Hippocampal formation (tissue), 2 donors: ENCODE data around the gene HEBP2.

ENCODE experiments used
- DNase-seq, 2 donors: peaks; one replicate each; lab custom pipeline; 2025; lab: John Stamatoyannopoulos, UW

The HEBP2 gene

DNA sequence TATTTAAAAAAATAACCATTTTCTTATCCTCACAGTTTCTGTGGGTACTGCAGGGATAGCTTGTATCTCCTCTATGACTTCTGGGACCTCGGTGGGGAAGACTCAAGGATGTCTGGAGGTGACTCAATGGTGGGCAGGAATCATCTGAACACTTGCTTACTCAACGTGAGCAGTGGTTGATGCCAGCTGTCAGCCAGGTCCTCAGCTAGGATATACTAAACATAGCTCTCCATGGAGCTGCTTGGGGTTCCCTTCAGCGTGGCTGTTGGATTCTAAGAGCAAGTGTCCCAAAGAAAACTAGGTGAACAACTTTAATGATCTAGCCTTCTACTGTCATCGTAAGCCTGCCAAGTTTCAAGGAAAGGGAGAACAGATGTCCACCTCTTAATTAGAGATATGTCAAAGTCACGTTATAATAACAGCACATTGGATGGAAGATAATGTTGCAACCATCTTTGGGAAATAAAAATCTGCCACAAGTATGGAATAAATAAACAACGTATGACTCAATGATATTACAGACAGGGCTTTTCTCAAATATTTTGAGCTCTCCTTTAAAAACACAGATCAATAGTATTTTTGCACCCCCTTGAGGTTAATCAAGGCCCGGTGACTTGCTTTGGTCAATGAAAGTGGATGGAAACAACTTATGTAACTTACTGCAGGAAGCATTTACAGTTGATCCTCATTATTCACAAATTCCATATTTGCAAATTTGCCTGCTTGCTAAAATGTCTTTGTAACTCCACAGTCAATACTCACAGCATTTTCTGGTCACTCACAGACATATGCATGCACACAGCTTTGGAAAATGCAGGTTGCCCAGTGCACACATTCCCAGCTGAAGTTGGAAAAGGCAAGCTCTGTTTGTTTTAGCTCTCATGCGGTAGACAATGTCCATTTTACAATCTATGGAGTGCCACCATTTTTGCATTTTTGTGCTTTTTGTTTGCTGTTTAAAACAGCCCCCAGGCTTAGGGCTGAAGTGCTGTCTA is 6.6 kb upstream of the HEBP2 start:
- DNase-seq = no peak

DNA sequence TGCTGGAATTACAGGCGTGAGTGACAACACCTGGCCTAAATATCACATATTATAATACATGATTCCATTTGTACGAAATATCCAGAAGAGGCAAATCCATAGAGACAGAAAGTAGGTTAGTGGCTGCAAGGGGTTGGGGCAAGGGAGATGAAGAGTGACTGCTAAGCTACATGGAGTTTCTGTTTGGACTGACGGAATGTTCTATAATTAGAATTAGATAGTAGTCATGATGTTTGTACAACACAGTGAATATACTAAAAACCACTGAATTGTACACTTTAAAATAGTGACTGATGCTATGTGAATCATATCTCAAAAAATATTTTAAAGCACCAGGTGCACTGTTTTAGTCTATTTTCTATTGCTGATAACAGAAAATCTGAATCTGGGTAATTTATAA is 3.7 kb upstream of the HEBP2 start:
- DNase-seq = no peak

DNA sequence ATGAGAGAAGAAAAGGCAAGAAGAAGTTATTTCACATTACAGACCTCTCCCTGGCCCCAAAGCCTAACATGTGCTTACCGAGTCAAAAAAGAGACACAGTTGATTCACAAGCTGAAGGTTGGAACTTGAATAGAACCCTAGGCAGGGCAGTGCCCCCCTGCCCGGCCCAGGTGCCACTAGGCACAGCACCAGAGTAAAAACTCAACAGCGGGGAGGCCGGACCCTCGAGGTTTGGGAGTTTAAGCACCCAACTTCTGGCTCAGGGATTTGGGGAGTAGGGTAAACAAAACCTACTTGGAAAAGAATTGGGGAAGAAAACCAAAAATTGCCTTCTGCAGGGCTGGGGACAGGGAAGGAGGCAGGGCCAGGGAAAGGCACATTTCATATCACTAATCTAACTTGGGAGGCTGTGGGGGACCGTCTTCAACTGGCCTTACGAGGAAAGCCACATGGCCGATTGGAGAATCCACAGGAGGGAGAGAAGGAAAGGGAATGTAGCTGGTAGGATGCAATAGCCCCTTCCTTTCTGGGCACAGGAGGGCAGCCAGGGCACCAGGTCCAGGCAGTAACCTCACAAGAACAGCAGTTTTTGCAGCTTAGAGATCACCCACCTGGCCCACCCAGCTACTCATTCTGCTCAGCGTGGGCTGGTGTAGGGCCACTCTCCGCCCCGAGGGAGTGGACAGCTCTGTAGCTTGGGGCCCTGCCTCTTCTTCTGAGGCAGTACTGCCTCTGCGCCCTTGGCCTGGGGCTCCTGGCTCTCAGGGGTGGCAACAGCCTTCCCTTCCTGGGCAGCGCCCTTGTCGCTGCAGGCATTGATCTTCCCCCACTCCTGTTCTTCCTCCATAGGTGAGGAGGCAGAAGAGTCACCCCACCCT is 1.8 kb upstream of the HEBP2 start:
- DNase-seq = no peak

DNA sequence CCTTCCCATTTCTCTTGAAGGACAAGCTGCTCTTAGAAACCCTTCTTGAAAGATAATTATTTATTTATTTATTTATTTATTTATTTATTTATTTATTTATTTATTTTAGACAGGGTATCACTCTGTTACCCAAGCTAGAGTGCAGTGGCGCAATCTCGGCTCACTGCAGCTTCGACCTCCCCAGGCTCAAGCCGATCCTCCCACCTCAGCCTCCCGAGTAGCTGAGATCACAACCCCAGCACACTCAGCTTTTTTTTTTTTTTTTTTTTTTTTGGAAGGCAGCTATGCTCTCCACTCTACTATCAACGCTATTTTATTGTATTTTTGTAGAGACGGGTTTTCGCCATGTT is 1.2 kb upstream of the HEBP2 start:
- no peak for DNase-seq

DNA sequence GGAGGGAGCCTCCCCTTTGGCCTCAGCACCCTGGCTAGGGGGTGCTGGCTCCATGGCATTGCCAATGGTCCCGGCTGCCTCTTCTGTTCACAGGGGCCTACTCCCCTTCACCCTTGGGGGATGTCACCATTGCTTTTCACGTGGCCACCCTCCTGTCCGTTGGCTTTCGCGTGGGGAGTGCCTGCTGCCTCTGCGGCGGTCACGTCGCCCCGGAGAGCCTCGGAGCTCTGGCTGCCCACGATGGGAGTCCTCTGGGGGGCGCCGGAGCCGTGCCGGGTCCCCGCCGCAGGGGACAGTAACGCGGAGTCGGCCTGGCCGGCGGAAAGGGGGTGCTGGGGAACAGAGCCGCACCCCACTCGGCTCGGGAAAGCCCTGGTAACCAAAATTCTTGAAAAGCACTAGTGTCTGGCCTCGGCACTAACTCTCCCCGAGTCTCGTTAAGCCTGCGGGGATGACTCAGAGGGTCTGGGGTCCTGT is 661 bp upstream of the HEBP2 start:
- DNase-seq = peak in 1 of 2 donors; percentile 22

- DNase-seq = peak in 1 of 2 donors; percentile 18
These were observed 779 bp downstream of the HEBP2 start for GRCh38 chr6:138404666-138405337.

DNA sequence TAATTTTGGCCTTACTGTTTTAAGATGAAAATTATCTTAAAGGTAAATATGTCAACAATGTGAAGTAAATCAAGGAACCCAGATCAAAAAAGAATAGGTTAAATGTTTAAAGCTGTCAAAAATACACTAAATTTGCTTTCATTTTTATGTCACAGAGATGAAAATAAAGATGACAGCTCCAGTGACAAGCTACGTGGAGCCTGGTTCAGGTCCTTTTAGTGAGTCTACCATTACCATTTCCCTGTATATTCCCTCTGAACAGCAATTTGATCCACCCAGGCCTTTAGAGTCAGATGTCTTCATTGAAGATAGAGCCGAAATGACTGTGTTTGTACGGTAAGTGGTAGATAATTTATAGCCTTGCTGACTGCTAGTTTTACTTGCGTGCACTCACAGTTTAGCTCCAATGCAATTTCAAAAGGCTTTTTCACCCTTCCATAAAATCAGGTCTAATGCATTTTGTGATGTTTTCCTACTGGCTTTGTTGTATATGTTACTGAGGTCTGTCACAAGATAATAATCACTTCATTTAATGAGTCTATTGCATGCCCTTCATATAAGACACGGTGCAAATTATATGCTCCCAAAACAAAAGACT is 1.9 kb downstream of the HEBP2 start:
- DNase-seq = no peak

DNA sequence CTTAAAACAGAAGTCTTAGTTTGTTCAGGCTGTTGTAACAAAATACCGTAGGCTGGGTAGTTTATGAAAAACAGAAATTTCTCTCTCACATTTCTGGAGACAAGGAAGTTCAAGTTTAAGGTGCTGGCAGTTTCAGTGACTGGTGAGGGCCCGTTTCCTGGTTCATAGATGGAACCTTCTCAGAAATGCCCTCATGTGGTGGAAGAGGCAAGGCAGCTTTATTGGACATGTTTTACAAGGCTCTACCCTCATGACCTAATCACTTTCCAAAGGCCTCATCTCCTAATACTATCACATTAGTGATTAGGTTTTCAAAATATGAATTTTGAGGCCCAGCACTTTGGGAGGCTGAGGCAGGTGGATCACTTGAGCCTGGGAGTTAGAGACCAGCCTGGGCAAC is 2.4 kb downstream of the HEBP2 start:
- no peak for DNase-seq

DNA sequence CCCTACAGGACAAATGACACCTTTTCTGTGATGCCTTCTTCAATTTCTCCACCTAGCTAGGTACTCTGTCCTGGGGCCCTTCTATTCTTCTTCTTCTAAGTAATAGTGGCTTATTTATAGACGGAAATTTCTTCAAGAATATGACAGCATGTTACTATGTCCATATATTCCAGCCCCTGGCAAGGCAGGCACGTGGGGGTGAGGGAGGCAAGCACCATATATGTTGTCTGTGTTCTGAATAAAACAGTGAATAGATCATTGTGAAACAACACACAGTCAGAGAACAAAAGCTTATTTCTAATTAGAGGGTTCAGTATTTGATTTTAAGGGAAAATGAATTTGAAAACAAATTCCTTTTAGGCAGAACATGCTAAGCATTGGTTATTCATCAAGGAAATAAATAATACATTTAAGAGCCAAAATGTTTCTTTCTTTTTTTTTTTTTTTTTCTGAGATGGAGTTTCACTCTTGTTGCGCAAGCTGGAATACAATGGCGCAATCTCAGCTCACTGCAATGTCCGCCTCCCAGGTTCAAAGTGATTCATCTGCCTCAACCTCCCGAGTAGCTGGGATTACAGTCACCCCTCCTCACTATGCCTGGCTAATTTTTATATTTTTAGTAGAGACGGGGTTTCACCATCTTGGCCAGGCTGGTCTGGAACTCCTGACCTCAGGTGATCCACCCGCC is 6.2 kb downstream of the HEBP2 start:
- no peak for DNase-seq

DNA sequence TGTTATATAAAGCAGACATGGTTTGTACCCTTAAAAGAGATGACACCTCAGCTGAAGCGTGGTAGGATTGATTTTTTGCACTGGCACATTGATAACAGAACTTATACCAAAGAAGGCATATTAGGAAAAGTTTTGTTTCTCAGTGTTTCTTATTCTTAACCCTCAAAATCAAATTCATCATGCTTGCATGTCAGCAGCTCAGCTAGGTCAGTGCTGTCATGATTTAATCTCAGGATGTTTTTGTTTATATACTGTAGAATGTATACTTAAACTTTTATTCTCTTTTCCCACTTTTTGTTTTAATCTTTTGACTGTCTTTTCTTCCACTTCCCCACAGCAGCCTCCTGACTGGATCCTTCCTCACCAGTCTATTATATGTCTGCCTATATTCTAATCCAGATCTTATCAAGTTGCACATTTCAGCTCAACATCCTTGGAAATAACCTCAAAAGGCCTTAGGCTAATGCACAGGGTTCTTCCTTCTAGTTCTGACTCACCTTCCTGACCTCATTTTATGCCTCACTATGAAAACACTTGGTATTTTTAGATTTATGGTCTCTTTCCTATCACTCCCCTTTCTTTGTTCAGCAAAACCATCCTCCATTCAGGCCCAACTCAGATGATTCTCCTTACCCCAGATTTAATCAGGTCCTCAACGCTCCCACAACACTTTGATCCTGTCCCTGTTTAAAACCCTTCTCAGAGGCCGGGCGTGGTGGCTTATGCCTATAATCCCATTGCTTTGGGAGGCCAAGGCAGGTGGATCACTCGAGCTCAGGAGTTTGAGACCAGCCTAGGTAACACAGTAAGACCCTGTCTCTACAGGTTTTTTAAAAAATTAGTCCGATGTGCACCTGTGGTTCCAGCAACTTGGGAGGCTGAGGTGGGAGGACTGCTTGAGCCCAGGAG is 7.2 kb downstream of the HEBP2 start:
- no peak for DNase-seq

DNA sequence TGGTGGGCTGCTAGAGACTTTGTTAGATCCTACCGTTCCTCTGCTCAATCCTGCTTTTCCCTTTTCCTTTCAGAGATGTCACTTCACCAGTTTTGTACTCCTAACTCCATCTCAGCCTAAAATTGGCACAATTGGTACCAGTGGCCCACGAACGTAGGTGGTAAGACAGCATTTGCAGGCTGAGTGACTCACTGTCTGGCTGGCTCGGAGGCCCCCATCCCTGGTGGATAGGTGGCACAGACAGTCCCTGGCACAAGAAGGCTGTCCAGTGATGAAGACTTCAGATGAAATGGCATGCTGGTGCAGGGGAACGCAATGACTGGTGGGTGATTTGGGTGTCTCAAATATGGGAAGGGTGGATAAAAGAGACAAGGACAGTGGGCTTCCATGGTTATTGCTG is 11.1 kb downstream of the HEBP2 start:
- DNase-seq = peak in 1 of 2 donors; percentile 29

DNA sequence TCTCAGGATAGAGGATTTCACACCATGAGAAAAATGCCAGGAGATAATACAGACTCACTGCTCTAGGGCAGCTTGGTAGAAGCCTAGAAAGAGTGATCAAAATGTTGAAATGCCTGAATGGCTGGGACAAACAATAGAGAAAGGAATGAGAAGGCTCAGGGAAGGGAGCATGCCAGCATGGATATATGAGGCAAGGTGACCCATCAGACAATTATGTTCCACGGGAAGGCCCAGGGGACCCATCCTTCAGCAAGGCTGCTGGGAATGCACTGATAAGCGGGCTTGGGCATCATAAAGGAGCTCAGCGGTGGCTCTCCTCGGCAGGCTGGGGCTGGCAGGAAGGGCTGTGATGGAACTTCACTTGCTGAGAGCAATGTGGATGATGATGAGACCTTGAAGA is 12.2 kb downstream of the HEBP2 start:
- no peak for DNase-seq

- DNase-seq = no peak
These were observed 13.6 kb downstream of the HEBP2 start for GRCh38 chr6:138417493-138418117.

DNA sequence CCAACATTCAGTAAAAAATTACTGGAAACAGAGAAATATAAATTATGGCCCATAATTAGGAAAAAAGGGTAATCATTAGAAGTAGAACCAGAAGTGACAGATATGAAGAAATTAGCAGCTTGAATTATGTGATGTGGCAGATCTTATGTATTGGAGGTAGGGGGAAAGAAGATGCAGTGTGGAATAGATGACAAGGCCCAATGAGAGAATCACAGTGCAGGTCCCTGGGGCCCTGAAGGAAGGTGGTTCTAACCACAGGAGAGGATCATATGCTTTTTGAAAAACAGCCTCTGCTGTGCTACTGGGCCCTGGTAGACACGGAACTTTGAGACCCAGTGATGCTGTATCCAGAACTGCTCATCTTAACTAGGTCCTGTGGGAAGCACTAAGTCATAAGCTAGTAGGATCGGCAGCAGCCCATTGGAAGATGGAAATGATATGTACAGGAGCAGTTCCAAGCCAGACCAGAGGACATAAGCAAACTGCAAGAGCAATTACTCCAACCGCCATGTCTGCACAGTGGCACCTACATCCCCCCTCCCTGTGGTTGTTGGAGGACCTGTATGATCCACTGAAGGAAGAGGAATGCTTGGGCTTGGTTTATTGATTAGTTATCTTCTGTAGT is 14.2 kb downstream of the HEBP2 start:
- no peak for DNase-seq

DNA sequence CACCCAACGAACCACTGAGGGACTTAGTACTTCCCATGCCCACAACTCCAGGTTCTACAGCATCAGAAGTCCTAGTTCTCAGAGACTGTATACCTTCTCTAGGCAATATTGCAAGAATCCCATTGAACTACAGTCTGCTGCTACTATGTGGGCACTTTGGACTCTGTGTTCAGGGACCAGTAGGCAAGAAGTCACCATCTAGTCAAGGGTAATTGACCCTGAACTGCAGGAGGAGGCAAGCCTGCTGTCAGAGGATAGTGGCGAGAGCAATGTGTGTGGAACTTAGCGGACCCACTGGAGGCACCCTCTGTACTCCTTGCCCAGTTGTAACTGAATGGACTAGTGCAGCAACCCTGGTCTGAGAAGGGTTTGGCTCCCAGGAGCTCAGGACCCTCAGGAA is 15.7 kb downstream of the HEBP2 start:
- DNase-seq = no peak

DNA sequence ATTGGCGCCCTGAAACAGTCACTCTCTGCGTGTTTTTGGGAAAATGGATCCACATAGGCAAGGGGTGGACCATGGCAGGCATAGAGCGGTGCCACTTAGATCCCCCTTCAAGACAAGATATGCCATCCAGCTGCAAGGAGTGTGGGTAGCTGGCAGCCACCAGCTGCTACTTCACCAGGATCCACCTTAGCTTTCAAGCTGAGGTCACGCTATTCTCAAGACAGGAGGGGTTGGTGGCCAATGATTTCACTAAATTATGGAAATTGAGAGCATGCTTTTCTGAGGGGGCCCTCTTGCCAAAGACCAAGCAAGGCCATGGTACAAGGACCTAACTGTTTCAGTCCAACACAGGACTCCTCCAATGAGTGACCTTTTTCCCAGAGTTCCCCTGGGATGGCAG is 16.3 kb downstream of the HEBP2 start:
- no peak for DNase-seq

- no peak for DNase-seq
These were observed 17.1 kb downstream of the HEBP2 start for GRCh38 chr6:138421089-138421488.

DNA sequence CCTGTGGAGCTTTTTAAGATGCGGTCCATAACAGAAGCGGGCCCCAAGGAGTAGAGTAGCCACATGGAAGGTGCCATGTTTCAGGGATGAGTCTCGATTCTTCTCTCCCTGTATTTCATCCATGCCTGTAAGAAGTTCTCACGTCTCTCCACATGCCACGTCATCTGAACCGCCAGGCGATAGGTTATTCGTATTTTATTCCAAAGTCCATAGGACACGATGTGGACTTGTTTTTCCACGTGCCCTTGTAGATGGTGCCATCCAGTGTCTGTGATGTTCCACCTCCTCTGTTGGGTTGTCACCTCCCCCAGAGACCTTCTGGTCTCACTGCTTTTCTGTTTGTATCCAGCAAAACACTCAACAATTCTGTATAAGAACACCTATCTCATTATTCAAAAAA is 17.6 kb downstream of the HEBP2 start:
- DNase-seq = no peak

DNA sequence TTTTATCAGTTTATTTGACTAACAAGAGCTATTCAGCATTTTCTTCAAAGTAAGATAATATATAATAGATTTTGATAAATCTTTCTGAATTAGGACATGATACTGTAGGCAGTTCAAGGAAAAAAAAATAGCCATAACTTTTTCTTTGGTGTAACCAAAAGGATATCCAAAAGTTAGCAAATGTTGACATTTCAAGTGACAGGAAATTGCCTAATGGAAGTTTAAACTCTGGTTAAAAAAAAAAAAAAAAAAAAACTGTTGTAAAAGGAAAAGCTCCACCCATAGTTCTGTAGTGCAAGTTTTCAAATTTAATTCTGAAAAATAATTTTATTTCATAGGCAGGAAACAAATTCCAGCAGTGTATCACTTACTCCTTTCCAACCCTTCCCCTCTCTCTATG is 18.8 kb downstream of the HEBP2 start:
- no peak for DNase-seq
